Stimulated activated CD8-positive, alpha-beta memory T cell treated with anti-CD3 and anti-CD28 coated beads, Interleukin-12 subunit alpha, Interleukin-12 subunit beta, amount 100 ng/mL, for 24 hours (primary cell): ENCODE data around the gene NGDN.

Experiments
- DNase-seq: peaks from one replicate; pipeline ENCODE4 v3.0.0-alpha.2; 2020; ENCODE audit errors: extremely low read depth

Gene NGDN

DNA sequence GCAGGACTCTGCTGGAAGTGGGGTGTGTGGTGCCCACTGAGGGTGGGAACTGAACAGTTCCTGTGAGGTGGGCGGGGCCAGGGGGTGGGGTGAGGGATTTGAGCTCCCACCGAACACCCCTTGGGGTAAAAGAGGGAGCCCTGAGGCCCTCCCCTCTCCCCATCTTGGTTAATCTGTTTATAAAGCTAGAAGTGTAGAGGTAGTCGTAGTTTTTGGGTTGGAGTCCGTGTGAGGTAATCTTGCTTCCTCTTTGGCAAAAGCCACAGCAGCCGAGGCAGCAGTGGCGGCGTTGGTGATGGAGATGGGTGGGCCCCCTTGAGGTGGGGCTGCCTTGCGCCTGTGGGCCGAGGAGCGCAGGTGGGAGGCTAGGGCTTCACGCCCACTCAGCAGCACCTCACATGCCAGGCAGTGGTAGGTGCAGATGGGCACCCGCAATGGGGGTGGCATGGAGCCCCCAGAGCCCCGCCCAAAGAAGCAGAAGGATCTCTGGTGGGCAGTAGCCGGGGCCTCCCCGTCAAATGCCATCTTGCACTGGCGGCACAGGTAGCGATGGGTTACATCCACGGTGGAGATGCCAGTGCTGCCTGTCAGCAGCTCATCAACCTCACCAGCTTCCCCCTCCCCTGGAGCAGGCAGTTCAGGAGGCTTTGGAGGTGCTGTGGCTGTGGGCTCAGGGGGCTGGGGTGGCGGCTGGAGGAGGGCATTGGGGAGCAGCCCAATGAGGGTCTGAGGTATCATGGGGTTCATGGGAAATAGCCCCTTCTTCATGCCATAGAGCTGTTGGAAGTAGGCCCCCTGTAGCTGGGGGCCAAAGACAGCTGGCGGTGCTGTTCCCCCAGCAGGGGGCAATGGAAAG, 52.5 kb downstream of the NGDN start:
- DNase-seq: no peak

DNA sequence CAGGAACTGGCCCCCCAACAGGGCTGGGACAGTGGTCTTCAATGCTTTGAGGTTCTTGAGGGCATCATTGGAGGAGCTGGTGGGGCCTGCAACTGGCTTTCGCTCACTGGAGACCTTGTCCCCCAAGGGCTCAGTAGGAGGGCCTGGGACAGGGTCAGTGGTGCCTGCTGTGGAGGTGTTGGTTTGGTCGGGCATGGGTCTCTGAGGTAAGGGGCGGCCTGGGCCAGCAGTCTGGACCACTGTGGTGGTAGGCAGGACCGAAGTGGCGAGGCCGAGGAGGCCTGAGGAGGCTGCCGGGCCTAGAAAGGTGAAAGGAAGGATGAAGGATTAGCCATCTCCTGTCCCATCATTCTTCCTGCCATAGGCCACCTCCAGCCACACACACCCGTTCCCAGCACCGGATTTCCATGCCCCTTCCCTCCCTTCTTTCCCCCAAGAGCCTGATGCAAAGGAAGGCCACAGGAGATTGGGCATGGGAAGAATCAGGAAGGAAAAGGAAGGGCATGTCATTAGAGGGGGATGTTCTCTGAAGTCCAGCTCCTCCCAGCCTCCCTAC, 53.2 kb downstream of the NGDN start:
- DNase-seq: no peak

DNA sequence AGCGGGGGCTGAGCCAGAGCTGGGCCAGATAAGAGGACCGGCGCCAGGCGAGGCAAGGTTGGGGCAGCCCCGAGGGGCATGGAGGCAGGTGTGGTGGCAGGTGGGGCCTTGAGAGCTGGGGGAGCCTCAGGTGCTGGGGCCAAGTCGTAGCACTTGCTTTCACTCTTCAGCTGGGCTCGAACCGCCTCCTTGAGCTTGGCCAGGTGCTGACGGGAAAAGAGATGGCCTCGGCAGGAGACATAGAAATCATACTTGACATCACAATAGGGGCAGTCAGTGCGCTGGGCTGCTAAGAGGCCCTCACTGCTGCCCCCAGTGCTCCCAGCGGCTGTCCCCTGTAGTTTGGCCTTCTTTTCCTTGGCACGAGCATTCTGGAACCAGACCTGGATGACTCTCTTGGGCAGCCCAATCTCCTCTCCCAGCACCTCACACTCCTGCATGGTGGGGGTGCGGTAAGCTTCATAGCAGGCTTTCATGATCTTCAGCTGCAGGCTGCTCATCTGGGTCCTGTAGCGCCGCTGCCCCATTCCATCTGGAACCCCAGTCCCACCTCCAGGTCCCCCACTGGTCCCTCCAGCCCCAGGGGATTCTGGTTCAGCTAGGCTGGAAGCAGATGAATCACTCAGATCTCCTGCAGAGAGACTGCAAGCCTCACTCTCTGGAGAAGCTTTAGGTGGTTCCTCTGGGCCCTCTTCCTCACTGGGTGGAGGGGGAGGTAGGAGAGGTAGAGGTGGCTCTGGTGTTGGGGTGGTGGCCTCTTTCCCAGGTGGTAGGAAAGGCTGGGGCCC, 53.9 kb downstream of the NGDN start:
- DNase-seq: no peak

DNA sequence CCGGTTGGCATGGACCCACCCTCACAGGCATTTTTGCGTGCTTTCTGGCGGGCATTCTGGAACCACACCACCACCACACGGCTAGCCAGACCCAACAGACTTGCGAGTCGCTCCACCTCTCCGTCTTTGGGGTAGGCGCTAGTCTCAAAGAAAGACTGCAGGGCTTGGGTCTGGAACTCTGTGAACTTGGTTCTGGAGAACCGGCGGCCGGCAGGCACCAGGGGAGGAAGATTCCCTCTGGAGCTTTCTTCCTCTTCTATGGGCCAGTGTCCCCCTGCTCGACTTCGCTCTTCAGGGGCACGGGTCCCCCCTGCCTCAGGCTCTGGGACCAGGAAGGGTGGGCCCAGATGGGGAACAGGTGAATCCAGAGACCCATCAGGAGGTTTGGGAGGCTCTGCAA, 55.5 kb downstream of the NGDN start:
- no peak for DNase-seq

DNA sequence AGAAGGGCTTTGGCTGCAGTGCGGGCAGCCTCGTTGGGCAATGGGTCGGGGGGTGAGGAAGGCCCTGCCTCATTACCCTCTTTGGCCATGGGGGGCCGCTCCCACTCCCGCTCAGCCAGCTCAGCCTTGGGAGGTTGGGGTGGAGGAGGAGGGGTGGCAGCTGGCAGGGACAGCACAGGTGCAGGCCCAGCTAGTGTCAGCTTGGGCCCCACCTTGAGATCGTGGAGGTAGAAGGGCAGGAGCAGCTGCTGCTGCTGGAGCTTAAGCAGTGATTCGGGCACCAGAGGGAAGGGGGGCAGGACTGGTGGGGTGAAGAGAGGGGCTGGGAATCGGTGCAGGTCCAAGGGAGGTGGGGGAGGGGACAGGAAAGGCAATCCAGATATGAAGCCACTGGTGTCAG, 56.1 kb downstream of the NGDN start:
- no peak for DNase-seq
